ENCODE measurements around the gene KLHL15.

DNA sequence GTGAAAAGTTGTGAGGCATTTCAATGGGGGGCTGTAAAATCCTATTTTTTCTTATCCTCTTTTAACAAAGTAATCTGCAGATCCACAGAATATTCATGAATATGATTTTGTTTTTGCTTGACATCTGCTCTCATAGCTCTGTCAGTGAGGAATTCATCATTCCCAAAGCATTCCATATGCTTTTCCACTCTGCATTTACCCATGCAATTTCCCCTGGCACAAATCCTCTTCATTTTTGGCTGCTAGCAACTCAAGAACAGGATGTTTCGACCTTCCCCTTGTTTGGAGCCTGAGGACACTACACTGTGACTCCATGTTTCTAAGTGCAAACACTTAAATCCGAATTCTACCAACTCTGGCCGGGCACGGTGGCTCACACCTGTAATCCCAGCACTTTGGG lies 48.5 kb downstream of the KLHL15 start:
- TF ChIP-seq, protein P1, sequence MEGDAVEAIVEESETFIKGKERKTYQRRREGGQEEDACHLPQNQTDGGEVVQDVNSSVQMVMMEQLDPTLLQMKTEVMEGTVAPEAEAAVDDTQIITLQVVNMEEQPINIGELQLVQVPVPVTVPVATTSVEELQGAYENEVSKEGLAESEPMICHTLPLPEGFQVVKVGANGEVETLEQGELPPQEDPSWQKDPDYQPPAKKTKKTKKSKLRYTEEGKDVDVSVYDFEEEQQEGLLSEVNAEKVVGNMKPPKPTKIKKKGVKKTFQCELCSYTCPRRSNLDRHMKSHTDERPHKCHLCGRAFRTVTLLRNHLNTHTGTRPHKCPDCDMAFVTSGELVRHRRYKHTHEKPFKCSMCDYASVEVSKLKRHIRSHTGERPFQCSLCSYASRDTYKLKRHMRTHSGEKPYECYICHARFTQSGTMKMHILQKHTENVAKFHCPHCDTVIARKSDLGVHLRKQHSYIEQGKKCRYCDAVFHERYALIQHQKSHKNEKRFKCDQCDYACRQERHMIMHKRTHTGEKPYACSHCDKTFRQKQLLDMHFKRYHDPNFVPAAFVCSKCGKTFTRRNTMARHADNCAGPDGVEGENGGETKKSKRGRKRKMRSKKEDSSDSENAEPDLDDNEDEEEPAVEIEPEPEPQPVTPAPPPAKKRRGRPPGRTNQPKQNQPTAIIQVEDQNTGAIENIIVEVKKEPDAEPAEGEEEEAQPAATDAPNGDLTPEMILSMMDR (IDR thresholded peaks at IDR 0.05), result no peak
- TF ChIP-seq EP300 (IDR thresholded peaks at IDR 0.05) (no peak), POLR2A (IDR thresholded peaks at IDR 0.05) (no peak), POLR2AphosphoS5 (IDR thresholded peaks at IDR 0.05) (no peak)
